ENCODE results near the gene ENDOU. TPM values are rescaled to one million over a fixed set of nuclear protein-coding genes. Genes with fewer than 3 reads are reported as not detected.

ENDOU gene
- total RNA-seq, 2 donors from 2014 or later, result 1.0 TPM; not detected in 1

- H3K9me3 ChIP-seq, result no peaks in the 10 kb centered on the region
- no peak overlapping the region for H3K27ac ChIP-seq
- no peak for TF ChIP-seq POLR2AphosphoS5 (IDR thresholded peaks at IDR 0.05)
- TF ChIP-seq, protein P1, sequence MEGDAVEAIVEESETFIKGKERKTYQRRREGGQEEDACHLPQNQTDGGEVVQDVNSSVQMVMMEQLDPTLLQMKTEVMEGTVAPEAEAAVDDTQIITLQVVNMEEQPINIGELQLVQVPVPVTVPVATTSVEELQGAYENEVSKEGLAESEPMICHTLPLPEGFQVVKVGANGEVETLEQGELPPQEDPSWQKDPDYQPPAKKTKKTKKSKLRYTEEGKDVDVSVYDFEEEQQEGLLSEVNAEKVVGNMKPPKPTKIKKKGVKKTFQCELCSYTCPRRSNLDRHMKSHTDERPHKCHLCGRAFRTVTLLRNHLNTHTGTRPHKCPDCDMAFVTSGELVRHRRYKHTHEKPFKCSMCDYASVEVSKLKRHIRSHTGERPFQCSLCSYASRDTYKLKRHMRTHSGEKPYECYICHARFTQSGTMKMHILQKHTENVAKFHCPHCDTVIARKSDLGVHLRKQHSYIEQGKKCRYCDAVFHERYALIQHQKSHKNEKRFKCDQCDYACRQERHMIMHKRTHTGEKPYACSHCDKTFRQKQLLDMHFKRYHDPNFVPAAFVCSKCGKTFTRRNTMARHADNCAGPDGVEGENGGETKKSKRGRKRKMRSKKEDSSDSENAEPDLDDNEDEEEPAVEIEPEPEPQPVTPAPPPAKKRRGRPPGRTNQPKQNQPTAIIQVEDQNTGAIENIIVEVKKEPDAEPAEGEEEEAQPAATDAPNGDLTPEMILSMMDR (IDR thresholded peaks at IDR 0.05), result no peak
- TF ChIP-seq POLR2A (IDR thresholded peaks at IDR 0.05), result no peak
- no peaks in the 10 kb centered on the region for H3K4me1 ChIP-seq (replicated peaks)
- H3K27me3 ChIP-seq (replicated peaks; ENCODE audit: insufficient read depth), result no peaks in the 10 kb centered on the region
- H3K4me3 ChIP-seq, result no peak overlapping the region
- no peak for DNase-seq (ENCODE audit: low spot score)
- 56% methylated on average over 3 of the region's 3 CpGs for WGBS
- intact Hi-C loops (cut with DNase I), result no loop called here
- H3K36me3 ChIP-seq, result no peaks in the 10 kb centered on the region
These were observed 3.9 kb upstream of the ENDOU start for GRCh38 chr12:47729233-47729632.

DNA sequence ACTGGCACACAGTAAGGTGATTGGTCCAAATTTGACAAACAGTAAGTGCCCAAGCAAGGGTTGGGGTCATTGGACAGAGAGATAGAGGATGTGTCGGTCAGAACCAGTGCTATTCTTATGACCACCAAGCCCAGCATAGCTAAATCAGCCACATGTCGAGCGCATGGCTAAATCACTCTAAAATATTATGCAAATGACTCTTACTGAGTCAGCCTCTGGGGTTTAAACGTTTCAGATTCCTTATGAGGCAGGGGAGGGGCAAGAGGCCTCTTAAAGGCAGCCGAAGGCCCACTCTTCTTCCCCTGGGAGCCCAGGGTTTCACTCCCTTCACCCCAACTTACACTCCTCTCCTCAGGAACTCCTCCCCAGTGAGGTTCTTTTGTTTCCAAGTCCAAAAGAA lies 603 bp upstream of the ENDOU start:
- Histone ChIP-seq H3K4me3 (no peak overlapping the region), H3K27ac (no peak overlapping the region), H3K4me1 (replicated peaks) (no peaks in the 10 kb centered on the region), H3K27me3 (replicated peaks; ENCODE audit: insufficient read depth) (no peaks in the 10 kb centered on the region), H3K36me3 (no peaks in the 10 kb centered on the region), H3K9me3 (no peaks in the 10 kb centered on the region)
- intact Hi-C loops (cut with DNase I), result no loop called here
- no peak for DNase-seq (ENCODE audit: low spot score)
- WGBS, result 63% methylated on average over 5 of the region's 5 CpGs
- TF ChIP-seq POLR2A (IDR thresholded peaks at IDR 0.05) (no peak), POLR2AphosphoS5 (IDR thresholded peaks at IDR 0.05) (no peak)
- TF ChIP-seq, protein P1 (IDR thresholded peaks at IDR 0.05), result no peak

- TF ChIP-seq POLR2A (IDR thresholded peaks at IDR 0.05) (no peak), POLR2AphosphoS5 (IDR thresholded peaks at IDR 0.05) (no peak)
- TF ChIP-seq, protein P1 (IDR thresholded peaks at IDR 0.05), result no peak
- Histone ChIP-seq H3K4me3 (no peak overlapping the region), H3K9me3 (no peaks in the 10 kb centered on the region), H3K36me3 (no peaks in the 10 kb centered on the region), H3K27ac (no peak overlapping the region), H3K27me3 (replicated peaks; ENCODE audit: insufficient read depth) (no peaks in the 10 kb centered on the region), H3K4me1 (replicated peaks) (no peaks in the 10 kb centered on the region)
- no peak for DNase-seq (ENCODE audit: low spot score)
- 83% methylated on average over 5 of the region's 5 CpGs for WGBS
- intact Hi-C loops (cut with DNase I), result no loop called here
These were observed 2.2 kb downstream of the ENDOU start for GRCh38 chr12:47722941-47723631.

GRCh38 chr12:47722136-47722834 lies 3.0 kb downstream of the ENDOU start:
- intact Hi-C loops (cut with DNase I), result no loop called here
- Histone ChIP-seq H3K36me3 (no peaks in the 10 kb centered on the region), H3K4me1 (replicated peaks) (no peaks in the 10 kb centered on the region), H3K27ac (no peak overlapping the region), H3K27me3 (replicated peaks; ENCODE audit: insufficient read depth) (no peaks in the 10 kb centered on the region), H3K9me3 (no peaks in the 10 kb centered on the region), H3K4me3 (no peak overlapping the region)
- TF ChIP-seq, protein P1 (IDR thresholded peaks at IDR 0.05), result no peak
- no peak for TF ChIP-seq POLR2A (IDR thresholded peaks at IDR 0.05)
- no peak for TF ChIP-seq POLR2AphosphoS5 (IDR thresholded peaks at IDR 0.05)
- 55% methylated on average over 7 of the region's 7 CpGs for WGBS
- no peak for DNase-seq (ENCODE audit: low spot score)
